Measurements from ENCODE around the gene SPRR5. TPM values are rescaled to one million over a fixed set of nuclear protein-coding genes. Genes with fewer than 3 reads are reported as not detected.

SPRR5 gene
- polyA plus RNA-seq, 1 of the 3 experiments (the other 2 are of a cell fraction), result not detected

- TF ChIP-seq, protein P1, sequence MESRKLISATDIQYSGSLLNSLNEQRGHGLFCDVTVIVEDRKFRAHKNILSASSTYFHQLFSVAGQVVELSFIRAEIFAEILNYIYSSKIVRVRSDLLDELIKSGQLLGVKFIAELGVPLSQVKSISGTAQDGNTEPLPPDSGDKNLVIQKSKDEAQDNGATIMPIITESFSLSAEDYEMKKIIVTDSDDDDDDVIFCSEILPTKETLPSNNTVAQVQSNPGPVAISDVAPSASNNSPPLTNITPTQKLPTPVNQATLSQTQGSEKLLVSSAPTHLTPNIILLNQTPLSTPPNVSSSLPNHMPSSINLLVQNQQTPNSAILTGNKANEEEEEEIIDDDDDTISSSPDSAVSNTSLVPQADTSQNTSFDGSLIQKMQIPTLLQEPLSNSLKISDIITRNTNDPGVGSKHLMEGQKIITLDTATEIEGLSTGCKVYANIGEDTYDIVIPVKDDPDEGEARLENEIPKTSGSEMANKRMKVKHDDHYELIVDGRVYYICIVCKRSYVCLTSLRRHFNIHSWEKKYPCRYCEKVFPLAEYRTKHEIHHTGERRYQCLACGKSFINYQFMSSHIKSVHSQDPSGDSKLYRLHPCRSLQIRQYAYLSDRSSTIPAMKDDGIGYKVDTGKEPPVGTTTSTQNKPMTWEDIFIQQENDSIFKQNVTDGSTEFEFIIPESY (IDR thresholded peaks at IDR 0.05; ENCODE audit: borderline replicate concordance, low read depth), result no peak
- no peak for TF ChIP-seq NRF1 (IDR thresholded peaks at IDR 0.05; ENCODE audit: low read depth, low read length)
- TF ChIP-seq ELF1 (IDR thresholded peaks at IDR 0.05), result no peak
- no peak for TF ChIP-seq CHD2 (IDR thresholded peaks at IDR 0.05; ENCODE audit: low read length, partially characterized antibody)
Measured at GRCh38 chr1:152976688-152977087, 29.7 kb downstream of the SPRR5 start (continued).

DNA sequence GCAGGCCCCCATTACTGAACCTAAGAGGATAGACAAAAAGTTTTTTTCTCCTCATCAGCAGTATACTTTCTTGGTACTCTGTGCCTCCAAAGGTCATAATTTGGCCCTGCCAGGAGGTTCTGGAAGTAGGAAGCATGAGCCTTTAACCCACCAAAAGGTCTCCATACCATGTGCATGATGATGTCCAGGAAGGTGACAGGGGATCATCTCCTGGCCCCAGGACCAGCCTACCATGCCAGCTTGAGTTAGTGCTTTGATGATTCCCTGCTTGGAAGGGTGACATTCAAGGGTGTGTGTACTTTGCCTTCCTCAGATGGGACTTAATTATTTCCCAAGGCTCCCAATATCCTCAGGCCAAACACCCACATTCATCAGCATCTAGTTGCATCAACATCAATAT lies 30.6 kb downstream of the SPRR5 start:
- H3K9ac ChIP-seq, result no peak overlapping the region
- no peaks in the 10 kb centered on the region for H3F3A ChIP-seq (replicated peaks; ENCODE audit: insufficient read depth)
- no peaks in the 10 kb centered on the region for H3K27me3 ChIP-seq (ENCODE audit: insufficient read depth)
- no peak overlapping the region for H2AFZ ChIP-seq (ENCODE audit: low read depth)
- H3K4me1 ChIP-seq (ENCODE audit: control insufficient read depth in 1 of 2, insufficient read depth in 2 of 2, low read depth in 1 of 2, low read length in 1 of 2), result no peaks in the 10 kb centered on the region
- TF ChIP-seq RAD21 (IDR thresholded peaks at IDR 0.05; ENCODE audit: low read length) (no peak), JUND (IDR thresholded peaks at IDR 0.05) (no peak), IRF3 (IDR thresholded peaks at IDR 0.05; ENCODE audit: low read depth, low read length) (no peak), TCF12 (IDR thresholded peaks at IDR 0.05) (no peak), MAX (IDR thresholded peaks at IDR 0.05; ENCODE audit: low read depth) (no peak), FOXM1 (IDR thresholded peaks at IDR 0.05; ENCODE audit: low read depth) (no peak), RXRA (IDR thresholded peaks at IDR 0.05; ENCODE audit: borderline replicate concordance, low read depth) (no peak), EP300 (IDR thresholded peaks at IDR 0.05; ENCODE audit: borderline replicate concordance in 1 of 2, low read depth in 1 of 2, low read length in 1 of 2) (no peak), TAF1 (IDR thresholded peaks at IDR 0.05; ENCODE audit: borderline replicate concordance, low read depth, low read length) (no peak), SIN3A (IDR thresholded peaks at IDR 0.05; ENCODE audit: borderline replicate concordance, low read depth, low read length) (no peak), CHD2 (IDR thresholded peaks at IDR 0.05; ENCODE audit: low read length, partially characterized antibody) (no peak), CTCF (IDR thresholded peaks at IDR 0.05) (no peak), REST (IDR thresholded peaks at IDR 0.05; ENCODE audit: low read depth, low read length) (no peak), MEF2A (IDR thresholded peaks at IDR 0.05; ENCODE audit: borderline replicate concordance, low read depth) (no peak), NRF1 (IDR thresholded peaks at IDR 0.05; ENCODE audit: low read depth, low read length) (no peak), MXI1 (IDR thresholded peaks at IDR 0.05; ENCODE audit: low read depth, low read length) (no peak)
- TF ChIP-seq, protein P2, sequence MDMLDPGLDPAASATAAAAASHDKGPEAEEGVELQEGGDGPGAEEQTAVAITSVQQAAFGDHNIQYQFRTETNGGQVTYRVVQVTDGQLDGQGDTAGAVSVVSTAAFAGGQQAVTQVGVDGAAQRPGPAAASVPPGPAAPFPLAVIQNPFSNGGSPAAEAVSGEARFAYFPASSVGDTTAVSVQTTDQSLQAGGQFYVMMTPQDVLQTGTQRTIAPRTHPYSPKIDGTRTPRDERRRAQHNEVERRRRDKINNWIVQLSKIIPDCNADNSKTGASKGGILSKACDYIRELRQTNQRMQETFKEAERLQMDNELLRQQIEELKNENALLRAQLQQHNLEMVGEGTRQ (IDR thresholded peaks at IDR 0.05; ENCODE audit: borderline replicate concordance, low read depth, low read length), result no peak
- TF ChIP-seq, protein P1 (IDR thresholded peaks at IDR 0.05; ENCODE audit: borderline replicate concordance, low read depth), result no peak
- no peak overlapping the region for H3K27ac ChIP-seq (ENCODE audit: low read depth in 2 of 2, low read length in 1 of 2)
- H3K9me3 ChIP-seq, result no peaks in the 10 kb centered on the region
- no peak overlapping the region for H3K4me2 ChIP-seq
- H4K20me1 ChIP-seq (ENCODE audit: insufficient read depth), result no peaks in the 10 kb centered on the region
- H3K79me2 ChIP-seq (ENCODE audit: insufficient read depth), result no peaks in the 10 kb centered on the region
- H3K9me2 ChIP-seq, result no peaks in the 10 kb centered on the region
- ChIA-PET CTCF (no interaction called here), POLR2A (no interaction called here)
- no peaks in the 10 kb centered on the region for H3K36me3 ChIP-seq (replicated peaks in 1 of 2; ENCODE audit: control insufficient read depth in 1 of 2, insufficient read depth in 2 of 2, low read length in 1 of 2)
- no peak for DNase-seq
- no peak overlapping the region for H3K4me3 ChIP-seq (ENCODE audit: low read depth in 2 of 2, low read length in 1 of 2)
